Measurements from ENCODE around the gene CRTAC1.

The CRTAC1 gene

GRCh38 chr10:98030093-98030821 is at the start of gene CRTAC1:
Gene CRTAC1, minus strand, starts transcription at chr10:98030621. Its CDS starts 149 bp downstream, at chr10:98030472.
- Mint-ChIP-seq H3K4me3 (no peak within 1 kb of the TSS), H3K27me3 (peaks cover 71% of the 10 kb centered on the region), H3K9me3 (no peaks in the 10 kb centered on the region), H3K27ac (no peak within 1 kb of the TSS), H3K4me1 (peaks cover 3% of the 10 kb centered on the region), H3K36me3 (ENCODE audit: low read depth) (no peaks in the 10 kb centered on the region)
- no peak for DNase-seq
- peak; percentile 22 for ATAC-seq

GRCh38 chr10:98078774-98079173 is 48.4 kb upstream of the CRTAC1 start:
- no peaks in the 10 kb centered on the region for H3K36me3 Mint-ChIP-seq (ENCODE audit: low read depth)
- no peaks in the 10 kb centered on the region for H3K27me3 Mint-ChIP-seq
- DNase-seq (no peak), ATAC-seq (no peak)
- no peaks in the 10 kb centered on the region for H3K4me1 Mint-ChIP-seq
- H3K4me3 Mint-ChIP-seq, result no peak overlapping the region
- no peaks in the 10 kb centered on the region for H3K9me3 Mint-ChIP-seq
- no peak overlapping the region for H3K27ac Mint-ChIP-seq

- Mint-ChIP-seq H3K27ac (no peak overlapping the region), H3K9me3 (no peaks in the 10 kb centered on the region), H3K4me3 (no peak overlapping the region), H3K4me1 (no peaks in the 10 kb centered on the region), H3K36me3 (ENCODE audit: low read depth) (no peaks in the 10 kb centered on the region), H3K27me3 (peaks cover 12% of the 10 kb centered on the region)
- DNase-seq (no peak), ATAC-seq (no peak)
These were observed 46.8 kb upstream of the CRTAC1 start for GRCh38 chr10:98077223-98077622.

- H3K27me3 Mint-ChIP-seq, result peaks cover 13% of the 10 kb centered on the region
- ATAC-seq, result no peak
- H3K27ac Mint-ChIP-seq, result no peak overlapping the region
- H3K4me3 Mint-ChIP-seq, result no peak overlapping the region
- H3K9me3 Mint-ChIP-seq, result peaks cover 4% of the 10 kb centered on the region
- no peak for DNase-seq
- no peaks in the 10 kb centered on the region for H3K4me1 Mint-ChIP-seq
- H3K36me3 Mint-ChIP-seq (ENCODE audit: low read depth), result no peaks in the 10 kb centered on the region
These were observed 45.7 kb upstream of the CRTAC1 start for GRCh38 chr10:98076086-98076485.

GRCh38 chr10:98074315-98074911 is 44.0 kb upstream of the CRTAC1 start:
- Mint-ChIP-seq H3K36me3 (ENCODE audit: low read depth) (no peaks in the 10 kb centered on the region), H3K9me3 (peaks cover 8% of the 10 kb centered on the region), H3K4me3 (no peak overlapping the region), H3K27ac (no peak overlapping the region), H3K27me3 (peaks cover 18% of the 10 kb centered on the region), H3K4me1 (no peaks in the 10 kb centered on the region)
- DNase-seq, result no peak
- ATAC-seq, result no peak

DNA sequence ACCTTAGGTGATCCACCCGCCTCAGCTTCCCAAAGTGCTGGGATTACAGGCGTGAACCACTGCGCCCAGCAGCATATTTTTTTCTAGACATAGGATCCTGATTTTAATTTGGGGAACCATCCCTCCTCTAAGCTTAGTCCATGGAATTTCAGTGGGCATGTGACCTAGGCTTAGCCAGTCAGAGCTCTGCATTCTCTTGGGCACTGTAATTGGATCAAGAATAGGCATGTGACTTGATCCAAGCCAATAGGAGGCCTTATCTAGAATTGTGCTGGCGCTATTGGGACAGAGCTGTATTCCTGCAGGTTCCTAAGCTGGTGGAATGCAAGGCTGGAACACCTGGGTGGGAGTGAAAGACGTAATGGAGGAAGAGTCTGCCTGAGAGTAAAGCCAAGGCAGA is 36.7 kb upstream of the CRTAC1 start:
- Mint-ChIP-seq H3K4me1 (no peaks in the 10 kb centered on the region), H3K27ac (no peak overlapping the region), H3K36me3 (ENCODE audit: low read depth) (no peaks in the 10 kb centered on the region), H3K9me3 (peaks cover 8% of the 10 kb centered on the region), H3K4me3 (no peak overlapping the region), H3K27me3 (peaks cover 37% of the 10 kb centered on the region)
- no peak for DNase-seq
- ATAC-seq, result no peak

DNA sequence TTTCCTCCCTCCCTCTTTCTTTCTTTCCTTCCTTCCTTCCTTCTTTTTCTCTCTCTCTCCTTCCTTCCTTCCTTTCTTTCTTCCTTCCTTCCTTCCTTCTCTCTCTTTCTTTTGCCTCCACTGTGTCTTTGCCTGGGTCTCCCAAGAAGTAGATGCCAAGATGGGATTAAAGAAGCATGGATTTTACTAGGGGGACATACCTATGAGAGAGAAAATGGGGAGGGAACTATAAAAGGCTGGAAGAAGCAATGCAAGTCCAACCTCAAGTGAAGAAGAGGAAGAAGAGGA is 33.3 kb upstream of the CRTAC1 start:
- H3K27ac Mint-ChIP-seq, result no peak overlapping the region
- ATAC-seq, result no peak

GRCh38 chr10:98062424-98062823 is 32.0 kb upstream of the CRTAC1 start:
- Mint-ChIP-seq H3K36me3 (ENCODE audit: low read depth) (no peaks in the 10 kb centered on the region), H3K9me3 (no peaks in the 10 kb centered on the region), H3K4me3 (no peak overlapping the region), H3K4me1 (no peaks in the 10 kb centered on the region), H3K27me3 (peaks cover 46% of the 10 kb centered on the region), H3K27ac (no peak overlapping the region)
- DNase-seq, result no peak
- no peak for ATAC-seq

More for the DNA sequence above, 33.3 kb upstream of the CRTAC1 start:
- no peaks in the 10 kb centered on the region for H3K36me3 Mint-ChIP-seq (ENCODE audit: low read depth)
- DNase-seq, result no peak
- no peaks in the 10 kb centered on the region for H3K4me1 Mint-ChIP-seq
- H3K9me3 Mint-ChIP-seq, result no peaks in the 10 kb centered on the region
- peaks cover 44% of the 10 kb centered on the region for H3K27me3 Mint-ChIP-seq
- no peak overlapping the region for H3K4me3 Mint-ChIP-seq

- H3K27ac Mint-ChIP-seq, result no peak overlapping the region
- H3K4me1 Mint-ChIP-seq, result no peaks in the 10 kb centered on the region
- H3K9me3 Mint-ChIP-seq, result no peaks in the 10 kb centered on the region
- no peaks in the 10 kb centered on the region for H3K36me3 Mint-ChIP-seq (ENCODE audit: low read depth)
- H3K4me3 Mint-ChIP-seq, result no peak overlapping the region
- H3K27me3 Mint-ChIP-seq, result peaks cover 48% of the 10 kb centered on the region
- DNase-seq (no peak), ATAC-seq (no peak)
These were observed 29.7 kb upstream of the CRTAC1 start for GRCh38 chr10:98060079-98060478.

DNA sequence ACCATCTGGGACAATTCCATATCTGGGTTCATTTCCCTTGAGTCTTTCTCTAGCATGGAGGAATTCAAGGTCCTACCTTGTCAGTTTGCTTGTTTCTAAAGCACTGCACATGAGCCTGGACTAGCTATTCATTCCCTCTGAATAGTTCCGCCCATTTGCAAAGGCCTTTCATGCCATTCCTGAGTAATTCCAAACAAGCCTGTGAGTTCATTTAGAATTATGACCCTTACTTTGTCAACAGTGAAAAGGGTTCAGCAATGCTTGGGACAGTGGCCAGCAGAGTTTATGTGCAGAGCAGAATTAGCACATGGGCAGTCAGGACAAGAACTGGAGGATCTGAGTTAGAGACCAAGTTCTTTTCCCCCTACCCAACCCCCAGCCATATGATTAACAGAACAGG is 27.9 kb upstream of the CRTAC1 start:
- Mint-ChIP-seq H3K27me3 (peaks cover 45% of the 10 kb centered on the region), H3K9me3 (no peaks in the 10 kb centered on the region), H3K27ac (no peak overlapping the region), H3K4me1 (no peaks in the 10 kb centered on the region), H3K4me3 (no peak overlapping the region), H3K36me3 (ENCODE audit: low read depth) (no peaks in the 10 kb centered on the region)
- ATAC-seq (no peak), DNase-seq (no peak)

GRCh38 chr10:98055841-98056516 is 25.6 kb upstream of the CRTAC1 start:
- H3K9me3 Mint-ChIP-seq, result no peaks in the 10 kb centered on the region
- DNase-seq, result peak; percentile 40
- no peaks in the 10 kb centered on the region for H3K4me1 Mint-ChIP-seq
- H3K27ac Mint-ChIP-seq, result no peak overlapping the region
- H3K4me3 Mint-ChIP-seq, result no peak overlapping the region
- peaks cover 34% of the 10 kb centered on the region for H3K27me3 Mint-ChIP-seq
- no peaks in the 10 kb centered on the region for H3K36me3 Mint-ChIP-seq (ENCODE audit: low read depth)
- ATAC-seq, result no peak

- H3K27me3 Mint-ChIP-seq, result peaks cover 20% of the 10 kb centered on the region
- H3K9me3 Mint-ChIP-seq, result no peaks in the 10 kb centered on the region
- H3K4me1 Mint-ChIP-seq, result no peaks in the 10 kb centered on the region
- no peak for DNase-seq
- no peak for ATAC-seq
- H3K27ac Mint-ChIP-seq, result no peak overlapping the region
- no peak overlapping the region for H3K4me3 Mint-ChIP-seq
- no peaks in the 10 kb centered on the region for H3K36me3 Mint-ChIP-seq (ENCODE audit: low read depth)
These were observed 16.8 kb upstream of the CRTAC1 start for GRCh38 chr10:98047009-98047741.

GRCh38 chr10:98045785-98046389 is 15.5 kb upstream of the CRTAC1 start:
- ATAC-seq (peak; percentile 70), DNase-seq (peak; percentile 64)
- Mint-ChIP-seq H3K36me3 (ENCODE audit: low read depth) (no peaks in the 10 kb centered on the region), H3K9me3 (no peaks in the 10 kb centered on the region), H3K27ac (no peak overlapping the region), H3K27me3 (peaks cover 21% of the 10 kb centered on the region), H3K4me1 (no peaks in the 10 kb centered on the region), H3K4me3 (no peak overlapping the region)

DNA sequence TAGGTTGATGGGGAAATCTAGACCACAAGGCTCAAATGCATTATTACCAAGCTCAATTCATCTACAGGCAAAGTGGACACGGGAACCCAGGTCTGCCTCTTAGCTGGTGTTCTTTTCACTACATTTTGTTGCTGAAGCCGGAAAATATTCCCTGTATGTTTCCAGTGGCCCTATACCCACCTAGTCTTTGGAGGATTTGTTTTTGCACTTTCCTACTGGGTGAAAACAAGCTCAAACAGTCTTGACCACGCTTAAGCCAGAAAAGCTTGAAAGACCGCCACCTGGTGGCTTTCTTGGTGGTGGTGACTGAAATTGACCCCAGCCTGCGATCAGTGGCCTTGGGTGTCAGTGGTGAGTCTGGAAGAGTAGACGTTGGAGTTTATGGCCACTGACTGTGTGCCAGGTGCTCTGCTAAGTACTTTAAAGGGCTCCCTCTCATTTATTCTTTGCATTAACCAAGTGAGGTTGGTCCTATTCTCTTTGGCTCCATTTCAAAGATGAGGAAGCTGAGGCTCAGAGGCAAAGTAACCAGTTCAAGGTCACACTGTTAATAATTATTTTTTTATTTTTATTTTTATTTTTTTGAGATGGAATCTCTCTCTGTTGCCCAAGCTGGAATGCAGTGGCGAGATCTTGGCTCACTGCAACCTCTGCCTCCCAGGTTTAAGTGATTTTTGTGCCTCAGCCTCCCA is 11.1 kb upstream of the CRTAC1 start:
- no peaks in the 10 kb centered on the region for H3K4me1 Mint-ChIP-seq
- H3K36me3 Mint-ChIP-seq (ENCODE audit: low read depth), result no peaks in the 10 kb centered on the region
- H3K27me3 Mint-ChIP-seq, result peaks cover 52% of the 10 kb centered on the region
- ATAC-seq (peak; percentile 22), DNase-seq (peak; percentile 59)
- H3K4me3 Mint-ChIP-seq, result no peak overlapping the region
- H3K27ac Mint-ChIP-seq, result no peak overlapping the region
- H3K9me3 Mint-ChIP-seq, result no peaks in the 10 kb centered on the region
